ENCODE results near the gene KLF12. TPM values are rescaled to one million over a fixed set of nuclear protein-coding genes. Genes with fewer than 3 reads are reported as not detected.

The KLF12 gene
- total RNA-seq, 1 donor from 2014 or later: 10.1 TPM

DNA sequence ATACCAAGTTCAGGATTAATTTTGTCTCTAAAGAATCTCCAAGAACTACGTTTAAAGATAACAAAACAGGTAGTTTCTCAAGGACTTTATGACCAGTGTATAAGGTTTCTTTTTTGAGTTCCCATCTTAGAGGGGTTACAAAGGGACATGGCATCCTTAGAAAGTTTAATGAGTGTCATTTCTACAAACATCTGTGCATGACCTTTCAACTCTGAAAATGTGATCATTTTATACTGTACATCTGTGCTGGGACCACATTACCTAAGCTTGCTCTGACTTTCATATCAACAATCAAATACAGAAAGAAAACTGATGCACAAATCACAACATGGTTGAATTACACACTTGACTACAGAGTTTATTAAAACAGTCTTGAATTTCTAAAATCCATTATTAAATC lies 37.1 kb downstream of the KLF12 start:
- Histone ChIP-seq H3K27me3 (no peaks in the 10 kb centered on the region), H3F3A (ENCODE audit: low read depth) (no peaks in the 10 kb centered on the region), H3K9me3 (ENCODE audit: low read depth) (no peaks in the 10 kb centered on the region), H2AFZ (replicated peaks) (no peak overlapping the region), H3K9ac (no peak overlapping the region), H4K20me1 (ENCODE audit: low read depth) (no peaks in the 10 kb centered on the region), H3K36me3 (no peaks in the 10 kb centered on the region), H3K79me2 (ENCODE audit: low read depth) (peaks cover 29% of the 10 kb centered on the region), H3K4me1 (no peaks in the 10 kb centered on the region), H3K4me2 (no peak overlapping the region), H3K27ac (no peak overlapping the region), H3K4me3 (no peak overlapping the region)
- no peaks in the 10 kb centered on the region for H3K4me1 Mint-ChIP-seq
- H3K36me3 Mint-ChIP-seq: peaks cover 33% of the 10 kb centered on the region
- H3K4me3 Mint-ChIP-seq: no peak overlapping the region
- TF ChIP-seq EZH2phosphoT487 (IDR thresholded peaks at IDR 0.05) (no peak), EZH2 (IDR thresholded peaks at IDR 0.05) (no peak)
- TF ChIP-seq, protein P1, sequence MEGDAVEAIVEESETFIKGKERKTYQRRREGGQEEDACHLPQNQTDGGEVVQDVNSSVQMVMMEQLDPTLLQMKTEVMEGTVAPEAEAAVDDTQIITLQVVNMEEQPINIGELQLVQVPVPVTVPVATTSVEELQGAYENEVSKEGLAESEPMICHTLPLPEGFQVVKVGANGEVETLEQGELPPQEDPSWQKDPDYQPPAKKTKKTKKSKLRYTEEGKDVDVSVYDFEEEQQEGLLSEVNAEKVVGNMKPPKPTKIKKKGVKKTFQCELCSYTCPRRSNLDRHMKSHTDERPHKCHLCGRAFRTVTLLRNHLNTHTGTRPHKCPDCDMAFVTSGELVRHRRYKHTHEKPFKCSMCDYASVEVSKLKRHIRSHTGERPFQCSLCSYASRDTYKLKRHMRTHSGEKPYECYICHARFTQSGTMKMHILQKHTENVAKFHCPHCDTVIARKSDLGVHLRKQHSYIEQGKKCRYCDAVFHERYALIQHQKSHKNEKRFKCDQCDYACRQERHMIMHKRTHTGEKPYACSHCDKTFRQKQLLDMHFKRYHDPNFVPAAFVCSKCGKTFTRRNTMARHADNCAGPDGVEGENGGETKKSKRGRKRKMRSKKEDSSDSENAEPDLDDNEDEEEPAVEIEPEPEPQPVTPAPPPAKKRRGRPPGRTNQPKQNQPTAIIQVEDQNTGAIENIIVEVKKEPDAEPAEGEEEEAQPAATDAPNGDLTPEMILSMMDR (IDR thresholded peaks at IDR 0.05): no peak
- H3K27me3 Mint-ChIP-seq (ENCODE audit: insufficient read depth, low read depth): peaks cover 7% of the 10 kb centered on the region
- no peak overlapping the region for H3K27ac Mint-ChIP-seq
- no peak for DNase-seq (ENCODE audit: low spot score)
- peaks cover 50% of the 10 kb centered on the region for H3K9me3 Mint-ChIP-seq

- Mint-ChIP-seq H3K4me1 (no peaks in the 10 kb centered on the region), H3K27ac (no peak overlapping the region)
- H3K4me2 ChIP-seq: no peak overlapping the region
Observed at GRCh38 chr13:74093691-74094090, 40.5 kb downstream of the KLF12 start.

GRCh38 chr13:74092711-74093110 lies 41.5 kb downstream of the KLF12 start:
- Mint-ChIP-seq H3K27ac (no peak overlapping the region), H3K36me3 (peaks cover 27% of the 10 kb centered on the region), H3K27me3 (ENCODE audit: insufficient read depth, low read depth) (no peaks in the 10 kb centered on the region), H3K9me3 (peaks cover 38% of the 10 kb centered on the region), H3K4me1 (peaks cover 7% of the 10 kb centered on the region), H3K4me3 (no peak overlapping the region)
- Histone ChIP-seq H3K79me2 (ENCODE audit: low read depth) (peaks cover 8% of the 10 kb centered on the region), H3K4me1 (peaks cover 5% of the 10 kb centered on the region), H3K27ac (no peak overlapping the region), H4K20me1 (ENCODE audit: low read depth) (no peaks in the 10 kb centered on the region), H3F3A (ENCODE audit: low read depth) (no peaks in the 10 kb centered on the region), H3K4me3 (no peak overlapping the region), H3K36me3 (no peaks in the 10 kb centered on the region), H3K9ac (no peak overlapping the region), H2AFZ (replicated peaks) (no peak overlapping the region), H3K27me3 (no peaks in the 10 kb centered on the region), H3K9me3 (ENCODE audit: low read depth) (no peaks in the 10 kb centered on the region), H3K4me2 (no peak overlapping the region)
- no peak for DNase-seq (ENCODE audit: low spot score)
- no peak for TF ChIP-seq EZH2 (IDR thresholded peaks at IDR 0.05)
- TF ChIP-seq, protein P1 (IDR thresholded peaks at IDR 0.05): no peak
- no peak for TF ChIP-seq EZH2phosphoT487 (IDR thresholded peaks at IDR 0.05)

More at GRCh38 chr13:74093691-74094090, 40.5 kb downstream of the KLF12 start:
- no peak overlapping the region for H2AFZ ChIP-seq (replicated peaks)
- Mint-ChIP-seq H3K36me3 (peaks cover 27% of the 10 kb centered on the region), H3K4me3 (no peak overlapping the region), H3K9me3 (peaks cover 43% of the 10 kb centered on the region), H3K27me3 (ENCODE audit: insufficient read depth, low read depth) (no peaks in the 10 kb centered on the region)
- no peak overlapping the region for H3K4me3 ChIP-seq
- H3K36me3 ChIP-seq: no peaks in the 10 kb centered on the region
- no peak overlapping the region for H3K9ac ChIP-seq
- no peaks in the 10 kb centered on the region for H3K27me3 ChIP-seq
- no peak overlapping the region for H3K27ac ChIP-seq
- no peaks in the 10 kb centered on the region for H3F3A ChIP-seq (ENCODE audit: low read depth)
- TF ChIP-seq, protein P1 (IDR thresholded peaks at IDR 0.05): no peak
- TF ChIP-seq EZH2phosphoT487 (IDR thresholded peaks at IDR 0.05) (no peak), EZH2 (IDR thresholded peaks at IDR 0.05) (no peak)
- no peaks in the 10 kb centered on the region for H3K9me3 ChIP-seq (ENCODE audit: low read depth)
- no peaks in the 10 kb centered on the region for H4K20me1 ChIP-seq (ENCODE audit: low read depth)
- no peaks in the 10 kb centered on the region for H3K4me1 ChIP-seq
- DNase-seq (ENCODE audit: low spot score): no peak
- peaks cover 16% of the 10 kb centered on the region for H3K79me2 ChIP-seq (ENCODE audit: low read depth)
